Measurements from ENCODE around the gene IQSEC1. TPM values are rescaled to one million over a fixed set of nuclear protein-coding genes. Genes with fewer than 3 reads are reported as not detected.

IQSEC1 gene
- total RNA-seq, 2 donors from 2014 or later: 22.7 to 24.5 TPM

GRCh38 chr3:12968541-12968940 is 104.7 kb downstream of the IQSEC1 start:
- DNase-seq: no peak
- TF ChIP-seq CTCF (conservative IDR thresholded peaks at IDR 0.05): no peak
- Histone ChIP-seq H3K9me3 (ENCODE audit: control insufficient read depth, low read length) (no peaks in the 10 kb centered on the region), H3K27me3 (ENCODE audit: control insufficient read depth, insufficient read depth, low read length, poor library complexity, severe bottlenecking) (peaks cover 10% of the 10 kb centered on the region), H3K36me3 (ENCODE audit: control insufficient read depth, insufficient read depth, low read length) (no peaks in the 10 kb centered on the region), H3K9ac (ENCODE audit: extremely low read depth, low read length, poor library complexity, severe bottlenecking) (no peak overlapping the region), H3K27ac (ENCODE audit: low read depth, low read length) (no peak overlapping the region), H3K4me1 (ENCODE audit: control insufficient read depth, insufficient read depth, low read length) (peaks cover 12% of the 10 kb centered on the region), H3K4me3 (ENCODE audit: low read length) (no peak overlapping the region)
- WGBS, 2 experiments (ENCODE audit: insufficient coverage in 1 of 2, insufficient read length in 1 of 2): 94 to 100% methylated on average over 2 to 5 of the region's 5 CpGs
- Mint-ChIP-seq H3K27me3 (ENCODE audit: insufficient read depth) (peaks cover 26% of the 10 kb centered on the region), H3K9me3 (no peaks in the 10 kb centered on the region), H3K36me3 (ENCODE audit: low read depth) (no peaks in the 10 kb centered on the region), H3K27ac (no peak overlapping the region), H3K4me3 (peak overlapping the region; percentile 51), H3K4me1 (peaks cover 23% of the 10 kb centered on the region)

GRCh38 chr3:12967606-12968351 is 105.5 kb downstream of the IQSEC1 start:
- Histone ChIP-seq H3K36me3 (ENCODE audit: control insufficient read depth, insufficient read depth, low read length) (no peaks in the 10 kb centered on the region), H3K4me1 (ENCODE audit: control insufficient read depth, insufficient read depth, low read length) (peaks cover 12% of the 10 kb centered on the region), H3K4me3 (ENCODE audit: low read length) (peak overlapping the region; percentile 93), H3K27ac (ENCODE audit: low read depth, low read length) (no peak overlapping the region), H3K9me3 (ENCODE audit: control insufficient read depth, low read length) (no peaks in the 10 kb centered on the region), H3K27me3 (ENCODE audit: control insufficient read depth, insufficient read depth, low read length, poor library complexity, severe bottlenecking) (peaks cover 10% of the 10 kb centered on the region), H3K9ac (ENCODE audit: extremely low read depth, low read length, poor library complexity, severe bottlenecking) (peak overlapping the region; percentile 75)
- no peaks in the 10 kb centered on the region for H3K9me3 Mint-ChIP-seq
- peaks cover 23% of the 10 kb centered on the region for H3K4me1 Mint-ChIP-seq
- WGBS, 2 experiments (ENCODE audit: insufficient coverage in 1 of 2, insufficient read length in 1 of 2): 6 to 7% methylated on average over 15 to 61 of the region's 64 CpGs
- peaks cover 26% of the 10 kb centered on the region for H3K27me3 Mint-ChIP-seq (ENCODE audit: insufficient read depth)
- H3K27ac Mint-ChIP-seq: peak overlapping the region; percentile 44
- peak overlapping the region; percentile 83 for H3K4me3 Mint-ChIP-seq
- no peaks in the 10 kb centered on the region for H3K36me3 Mint-ChIP-seq (ENCODE audit: low read depth)
- no peak for TF ChIP-seq CTCF (conservative IDR thresholded peaks at IDR 0.05)
- peak; percentile 98 for DNase-seq

- peak overlapping the region; percentile 66 for H3K27ac Mint-ChIP-seq
- DNase-seq: no peak
These were observed 106.2 kb downstream of the IQSEC1 start for GRCh38 chr3:12966847-12967605.

More at GRCh38 chr3:12966847-12967605, 106.2 kb downstream of the IQSEC1 start:
- H3K36me3 ChIP-seq (ENCODE audit: control insufficient read depth, insufficient read depth, low read length): no peaks in the 10 kb centered on the region
- H3K4me3 ChIP-seq (ENCODE audit: low read length): peak overlapping the region; percentile 93
- peak overlapping the region; percentile 83 for H3K4me3 Mint-ChIP-seq
- H3K27ac ChIP-seq (ENCODE audit: low read depth, low read length): peak overlapping the region; percentile 57
- peaks cover 10% of the 10 kb centered on the region for H3K27me3 ChIP-seq (ENCODE audit: control insufficient read depth, insufficient read depth, low read length, poor library complexity, severe bottlenecking)
- 2 to 6% methylated on average over 23 to 56 of the region's 56 CpGs for WGBS, 2 experiments (ENCODE audit: insufficient coverage in 1 of 2, insufficient read length in 1 of 2)
- peaks cover 23% of the 10 kb centered on the region for H3K4me1 Mint-ChIP-seq
- no peak for TF ChIP-seq CTCF (conservative IDR thresholded peaks at IDR 0.05)
- H3K9me3 Mint-ChIP-seq: no peaks in the 10 kb centered on the region
- H3K36me3 Mint-ChIP-seq (ENCODE audit: low read depth): no peaks in the 10 kb centered on the region
- H3K9me3 ChIP-seq (ENCODE audit: control insufficient read depth, low read length): no peaks in the 10 kb centered on the region
- peaks cover 12% of the 10 kb centered on the region for H3K4me1 ChIP-seq (ENCODE audit: control insufficient read depth, insufficient read depth, low read length)
- H3K9ac ChIP-seq (ENCODE audit: extremely low read depth, low read length, poor library complexity, severe bottlenecking): peak overlapping the region; percentile 75
- H3K27me3 Mint-ChIP-seq (ENCODE audit: insufficient read depth): peaks cover 25% of the 10 kb centered on the region
